ENCODE results near the gene PRH2.

DNA sequence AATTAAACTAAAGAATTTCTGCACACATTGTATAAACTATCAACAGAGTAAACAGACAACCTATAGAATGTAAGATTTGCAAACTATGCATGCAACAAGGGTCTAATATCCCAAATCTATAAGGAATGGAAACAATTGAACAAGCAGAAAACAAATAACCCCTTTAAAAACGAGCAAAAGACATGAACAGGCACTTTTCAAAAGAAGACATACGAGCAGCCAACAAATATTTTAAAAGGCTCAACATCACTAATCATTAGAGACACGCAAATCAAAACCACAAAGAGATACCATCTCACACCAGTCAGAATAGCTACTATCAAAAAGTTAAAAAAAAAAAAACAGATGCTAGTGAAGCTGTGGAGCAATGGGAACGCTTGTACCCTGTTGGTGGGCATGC lies 24.4 kb upstream of the PRH2 start:
- TF ChIP-seq YY1 (IDR thresholded peaks at IDR 0.05; ENCODE audit: insufficient read depth, insufficient read length) = no peak
- no peak for TF ChIP-seq ZNF274 (IDR thresholded peaks at IDR 0.05; ENCODE audit: low read depth, low read length)
